HepG2 (cell line): ENCODE results near the gene BUD23. TPM values are rescaled to one million over a fixed set of nuclear protein-coding genes. Genes with fewer than 3 reads are reported as not detected.

Source experiments
- CCDC6 ChIP-seq: sonication (generic); formaldehyde crosslinking; IDR thresholded peaks from 2 replicates; pipeline ENCODE4 v1.8.1; 2022; ENCODE audit warnings: mild to moderate bottlenecking, missing genetic modification reagents, moderate library complexity
- FOXP4 ChIP-seq: sonication (generic); formaldehyde crosslinking; IDR thresholded peaks from 2 replicates; pipeline ENCODE4 v1.4.0; 2020; ENCODE audit warnings: missing genetic modification reagents
- HDAC2 ChIP-seq: sonication (generic); formaldehyde crosslinking; IDR thresholded peaks from 2 replicates; pipeline ENCODE4 v1.4.0; 2020; ENCODE audit warnings: missing genetic modification reagents
- HHEX ChIP-seq: IDR thresholded peaks from 2 replicates; pipeline ENCODE4 v1.6.1; 2016; ENCODE audit warnings: control low read depth
- HIVEP1 ChIP-seq: sonication (generic); formaldehyde crosslinking; IDR thresholded peaks from 2 replicates; pipeline ENCODE4 v1.4.0; 2020; ENCODE audit warnings: mild to moderate bottlenecking, missing genetic modification reagents
- IKZF1 ChIP-seq: fragments of 450-650 bp; IDR thresholded peaks from 2 replicates; pipeline ENCODE4 v1.7.1; 2016
- KLF12 ChIP-seq: sonication (generic); formaldehyde crosslinking; IDR thresholded peaks from 2 replicates; pipeline ENCODE4 v1.4.0; 2020; ENCODE audit warnings: missing genetic modification reagents, borderline replicate concordance
- KLF16 ChIP-seq, 2 experiments: sonication (generic) in 1 of 2; formaldehyde crosslinking in 1 of 2; IDR thresholded peaks; 2 replicates each; pipeline versions ENCODE4 v1.6.1 to v1.8.0; 2016 to 2023; ENCODE audit warnings: missing genetic modification reagents in 2 of 2, missing compliant biosample characterization in 1 of 2
- KLF6 ChIP-seq: IDR thresholded peaks from 2 replicates; pipeline ENCODE4 v1.8.0; 2016; ENCODE audit warnings: missing biosample characterization, missing genetic modification reagents
- MEIS2 ChIP-seq: sonication (generic); formaldehyde crosslinking; IDR thresholded peaks from 2 replicates; pipeline ENCODE4 v1.9.0; 2021; ENCODE audit warnings: mild to moderate bottlenecking, missing genetic modification reagents
- RELA ChIP-seq: sonication (generic); formaldehyde crosslinking; IDR thresholded peaks from 2 replicates; pipeline ENCODE4 v1.4.0; 2020; ENCODE audit warnings: missing genetic modification reagents
- TEAD2 ChIP-seq: sonication (generic); formaldehyde crosslinking; IDR thresholded peaks from 2 replicates; pipeline ENCODE4 v1.9.0; 2021; ENCODE audit warnings: missing genetic modification reagents
- TMF1 ChIP-seq: sonication (generic); formaldehyde crosslinking; IDR thresholded peaks from 2 replicates; pipeline ENCODE4 v1.8.1; 2022; ENCODE audit warnings: low read depth, missing genetic modification reagents
- ZBTB38 ChIP-seq: sonication (generic); formaldehyde crosslinking; IDR thresholded peaks from 2 replicates; pipeline ENCODE4 v1.5.1; 2020; ENCODE audit warnings: mild to moderate bottlenecking, missing genetic modification reagents
- ZNF136 ChIP-seq: sonication (generic); formaldehyde crosslinking; IDR thresholded peaks from 2 replicates; pipeline ENCODE4 v1.8.1; 2022; ENCODE audit warnings: low read depth, mild to moderate bottlenecking, moderate library complexity, missing genetic modification reagents
- ZNF382 ChIP-seq: sonication (generic); formaldehyde crosslinking; IDR thresholded peaks from 2 replicates; pipeline ENCODE4 v1.5.0; 2020; ENCODE audit warnings: missing genetic modification reagents, mild to moderate bottlenecking, borderline replicate concordance
- ZNF557 ChIP-seq: sonication (generic); formaldehyde crosslinking; IDR thresholded peaks from 2 replicates; pipeline ENCODE4 v1.4.0; 2020; ENCODE audit warnings: missing genetic modification reagents
- ZNF687 ChIP-seq: sonication (generic); formaldehyde crosslinking; IDR thresholded peaks from 2 replicates; pipeline ENCODE4 v1.5.1; 2020; ENCODE audit warnings: mild to moderate bottlenecking, missing genetic modification reagents, moderate library complexity
- ZNF777 ChIP-seq: sonication (generic); formaldehyde crosslinking; IDR thresholded peaks from 2 replicates; pipeline ENCODE4 v1.4.0; 2020; ENCODE audit warnings: missing genetic modification reagents
- ZNF83 ChIP-seq: sonication (generic); formaldehyde crosslinking; IDR thresholded peaks from 2 replicates; pipeline ENCODE4 v1.4.0; 2020; ENCODE audit warnings: missing genetic modification reagents, mild to moderate bottlenecking, borderline replicate concordance
- polyA plus RNA-seq, 8 experiments: library from polyadenylated mRNA; depleted of rRNA in 3 of 8; stranded (reverse) in 7 of 8; unstranded in 1 of 8; fragments of >200 nt; fragmentation: Illumina TruSeq in 4 of 8; extraction: Trizol in 4 of 8; gene quantifications; 2 replicates each; pipeline versions ENCODE4 v1.2.1 to v1.2.3, GENCODE V29; 2011 to 2016; ENCODE audit warnings: low read depth in 4 of 8, missing spikeins in 1 of 8, mixed read lengths in 1 of 8; ENCODE audit not compliant: insufficient read depth in 1 of 8
- total RNA-seq, 5 experiments: library from RNA; depleted of rRNA; stranded (reverse); fragments of >200 nt; fragmentation: Illumina TruSeq; extraction: Trizol; gene quantifications; 2 replicates each; pipeline ENCODE4 v1.2.3, GENCODE V29; 2016; ENCODE audit warnings: low read depth in 1 of 5
- TF ChIP-seq, protein P1 (sequence below): sonication (generic); formaldehyde crosslinking; IDR thresholded peaks from 2 replicates; pipeline ENCODE4 v1.4.0; 2020; ENCODE audit warnings: low read depth, mild to moderate bottlenecking, missing genetic modification reagents
- TF ChIP-seq, protein P2 (sequence below): sonication (generic); formaldehyde crosslinking; IDR thresholded peaks from 2 replicates; pipeline ENCODE4 v1.8.0; 2022; ENCODE audit warnings: missing genetic modification reagents, low read depth, mild to moderate bottlenecking, borderline replicate concordance

The BUD23 gene
- total and polyA plus RNA-seq, 2 of the 13 experiments (the other 11 are each of a cell fraction or from before 2014, with no cell fraction given) = 47.5 to 54.5 TPM

- peak; percentile 51; the same call in 1 of the 2 replicates for TF ChIP-seq ZNF777
- TF ChIP-seq KLF12 (CRISPR knock-in tag) = peak; percentile 74; the same call in 1 of the 2 replicates
- 0 out of 2 replicates have a peak, but pooled peaks have one; percentile 33 for TF ChIP-seq TMF1
- 0 out of 2 replicates have a peak, but pooled peaks have one; percentile 38 for TF ChIP-seq HIVEP1
- no peak for TF ChIP-seq ZNF136 (CRISPR knock-in tag)
- peak; percentile 29; the same call in 1 of the 2 replicates for TF ChIP-seq HDAC2
- TF ChIP-seq CCDC6 (CRISPR knock-in tag) = no peak
- peak; percentile 93 for TF ChIP-seq ZNF687 (CRISPR knock-in tag)
- no peak for TF ChIP-seq IKZF1
- TF ChIP-seq, protein P1, sequence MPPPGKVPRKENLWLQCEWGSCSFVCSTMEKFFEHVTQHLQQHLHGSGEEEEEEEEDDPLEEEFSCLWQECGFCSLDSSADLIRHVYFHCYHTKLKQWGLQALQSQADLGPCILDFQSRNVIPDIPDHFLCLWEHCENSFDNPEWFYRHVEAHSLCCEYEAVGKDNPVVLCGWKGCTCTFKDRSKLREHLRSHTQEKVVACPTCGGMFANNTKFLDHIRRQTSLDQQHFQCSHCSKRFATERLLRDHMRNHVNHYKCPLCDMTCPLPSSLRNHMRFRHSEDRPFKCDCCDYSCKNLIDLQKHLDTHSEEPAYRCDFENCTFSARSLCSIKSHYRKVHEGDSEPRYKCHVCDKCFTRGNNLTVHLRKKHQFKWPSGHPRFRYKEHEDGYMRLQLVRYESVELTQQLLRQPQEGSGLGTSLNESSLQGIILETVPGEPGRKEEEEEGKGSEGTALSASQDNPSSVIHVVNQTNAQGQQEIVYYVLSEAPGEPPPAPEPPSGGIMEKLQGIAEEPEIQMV = 0 out of 2 replicates have a peak, but pooled peaks have one; percentile 33
- TF ChIP-seq HHEX (CRISPR knock-in tag) = no peak
- TF ChIP-seq ZBTB38 = no peak
- TF ChIP-seq, protein P2, sequence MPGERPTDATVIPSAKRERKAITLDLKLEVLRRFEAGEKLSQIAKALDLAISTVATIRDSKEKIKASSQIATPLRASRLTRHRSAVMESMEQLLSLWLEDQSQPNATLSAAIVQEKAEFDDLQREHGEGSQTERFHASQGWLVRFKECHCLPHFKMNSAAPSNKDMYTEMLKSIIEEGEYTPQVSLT (CRISPR knock-in tag) = no peak
- TF ChIP-seq ZNF382 (CRISPR knock-in tag) = no peak
- TF ChIP-seq KLF6 (CRISPR knock-in tag) = peak; percentile 73; the same call in 1 of the 2 replicates
- 0 out of 2 replicates have a peak, but pooled peaks have one; percentile 46 for TF ChIP-seq MEIS2 (CRISPR knock-in tag)
- no peak for TF ChIP-seq RELA (CRISPR knock-in tag)
- no peak for TF ChIP-seq ZNF557 (CRISPR knock-in tag)
- TF ChIP-seq TEAD2 (CRISPR knock-in tag) = no peak
- TF ChIP-seq ZNF83 (CRISPR knock-in tag) = no peak
- peak in 1 of 2 experiments; percentile 85; a peak in 1 of 4 replicates for TF ChIP-seq KLF16 (CRISPR knock-in tag; IDR thresholded peaks at IDR 0.05)
- TF ChIP-seq FOXP4 (CRISPR knock-in tag) = peak; percentile 52; the same call in 1 of the 2 replicates
Measured at GRCh38 chr7:73647725-73648592, 35.4 kb upstream of the BUD23 start (continued).
